Measurements from ENCODE around the gene BACH1. TPM values are rescaled to one million over a fixed set of nuclear protein-coding genes. Genes with fewer than 3 reads are reported as not detected.

Gene BACH1
- total and polyA plus RNA-seq, 11 donors, result 5.3 to 83.4 (median 36.7) TPM

DNA sequence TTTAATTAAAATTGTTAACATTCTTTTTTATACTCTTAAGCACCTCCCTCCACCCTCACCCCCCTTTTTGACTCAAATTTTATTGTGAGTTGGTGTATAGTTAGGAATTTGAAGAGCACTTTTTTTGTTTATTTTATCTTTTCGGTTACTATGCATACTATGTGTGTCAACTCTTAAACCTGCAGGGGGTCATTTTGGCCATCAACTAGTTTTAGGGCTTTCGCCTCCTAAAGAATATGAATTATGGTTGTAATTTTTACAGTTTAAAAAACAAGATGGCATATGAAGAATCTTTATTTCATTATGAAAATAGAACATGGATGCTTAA is 9.7 kb downstream of the BACH1 start:
- Histone ChIP-seq H3K9me3 (no peaks in the 10 kb centered on the region), H3K4me3 (no peak overlapping the region), H3K4me1 (peaks cover 6 to 92% (median 39%) of the 10 kb centered on the region in 12 donors), H3K27ac (no peak overlapping the region), H3K27me3 (no peaks in the 10 kb centered on the region), H3K36me3 (peaks cover 0 to 20% (median 0%) of the 10 kb centered on the region in 9 donors)
- WGBS, 4 donors, result 94 to 97% (median 96%) methylated on average over 2 of the region's 2 CpGs
- ATAC-seq (no peak), DNase-seq (no peak)
- intact Hi-C loops (cut with DNase I), result loop anchor here in 2 of 10 donors (10.0 kb wide), 2 partner anchors 134 to 234 kb away; partner anchors contain the start of gene CCT8 (in 1 of the 2)
- TF ChIP-seq, protein P1, sequence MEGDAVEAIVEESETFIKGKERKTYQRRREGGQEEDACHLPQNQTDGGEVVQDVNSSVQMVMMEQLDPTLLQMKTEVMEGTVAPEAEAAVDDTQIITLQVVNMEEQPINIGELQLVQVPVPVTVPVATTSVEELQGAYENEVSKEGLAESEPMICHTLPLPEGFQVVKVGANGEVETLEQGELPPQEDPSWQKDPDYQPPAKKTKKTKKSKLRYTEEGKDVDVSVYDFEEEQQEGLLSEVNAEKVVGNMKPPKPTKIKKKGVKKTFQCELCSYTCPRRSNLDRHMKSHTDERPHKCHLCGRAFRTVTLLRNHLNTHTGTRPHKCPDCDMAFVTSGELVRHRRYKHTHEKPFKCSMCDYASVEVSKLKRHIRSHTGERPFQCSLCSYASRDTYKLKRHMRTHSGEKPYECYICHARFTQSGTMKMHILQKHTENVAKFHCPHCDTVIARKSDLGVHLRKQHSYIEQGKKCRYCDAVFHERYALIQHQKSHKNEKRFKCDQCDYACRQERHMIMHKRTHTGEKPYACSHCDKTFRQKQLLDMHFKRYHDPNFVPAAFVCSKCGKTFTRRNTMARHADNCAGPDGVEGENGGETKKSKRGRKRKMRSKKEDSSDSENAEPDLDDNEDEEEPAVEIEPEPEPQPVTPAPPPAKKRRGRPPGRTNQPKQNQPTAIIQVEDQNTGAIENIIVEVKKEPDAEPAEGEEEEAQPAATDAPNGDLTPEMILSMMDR (IDR thresholded peaks at IDR 0.05), result no peak
- TF ChIP-seq POLR2A (IDR thresholded peaks at IDR 0.05), result no peak

DNA sequence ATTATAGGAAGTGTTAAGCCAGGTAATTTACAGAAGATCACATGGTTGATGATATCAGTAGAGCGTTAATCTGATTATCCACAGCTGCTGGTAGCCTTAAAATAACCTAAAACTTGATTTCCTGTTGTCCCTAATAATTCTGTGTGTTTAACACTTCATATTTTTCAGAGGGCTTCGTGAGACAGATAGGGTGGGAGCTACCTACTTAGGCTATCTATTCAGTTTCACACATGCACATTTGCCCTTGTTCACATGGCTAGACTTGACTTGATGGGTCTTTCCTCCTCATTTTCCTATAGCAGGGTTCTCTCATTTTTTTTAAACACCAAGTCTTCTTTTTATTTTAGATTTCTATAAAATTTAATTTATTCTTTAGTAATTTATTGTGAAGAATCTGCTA is 11.0 kb downstream of the BACH1 start:
- no peaks in the 10 kb centered on the region for H3K27me3 ChIP-seq
- peaks cover under 1 to 92% (median 41%) of the 10 kb centered on the region in 12 donors for H3K4me1 ChIP-seq
- H3K4me3 ChIP-seq, result no peak overlapping the region
- intact Hi-C loops (cut with DNase I), result loop anchor here in 2 of 10 donors (10.0 kb wide), 2 partner anchors 135 to 235 kb away; partner anchors contain the start of gene CCT8 (in 1 of the 2)
- no peak for ATAC-seq
- no peaks in the 10 kb centered on the region for H3K9me3 ChIP-seq
- WGBS, 4 donors, result 73 to 78% (median 76%) methylated on average over 2 of the region's 2 CpGs
- peaks cover 0 to 20% (median 0%) of the 10 kb centered on the region in 9 donors for H3K36me3 ChIP-seq
- no peak overlapping the region for H3K27ac ChIP-seq
- DNase-seq, result no peak
- TF ChIP-seq POLR2A (IDR thresholded peaks at IDR 0.05), result no peak
- TF ChIP-seq, protein P1 (IDR thresholded peaks at IDR 0.05), result no peak

DNA sequence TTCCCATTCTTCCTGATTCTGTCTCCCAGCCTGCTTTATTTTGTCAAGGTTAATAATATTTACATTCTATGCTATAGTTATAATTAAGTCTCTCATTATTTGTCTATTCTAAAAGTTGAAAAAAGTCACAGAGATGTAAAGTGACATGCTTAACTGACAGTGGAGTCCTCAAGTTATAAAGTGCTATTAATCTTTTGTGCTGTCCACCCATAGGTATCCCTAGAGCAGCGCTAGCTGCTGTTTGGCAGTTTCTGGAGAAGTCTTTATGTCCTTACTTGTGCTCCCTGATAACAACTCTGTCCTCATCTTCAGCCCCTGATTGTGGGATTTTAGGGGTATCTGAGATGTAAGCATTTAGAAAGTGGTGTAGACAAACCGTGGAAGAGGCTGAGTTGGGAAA is 13.1 kb downstream of the BACH1 start:
- no peaks in the 10 kb centered on the region for H3K27me3 ChIP-seq
- ATAC-seq, result no peak
- peaks cover 0 to 14% (median 0%) of the 10 kb centered on the region in 9 donors for H3K36me3 ChIP-seq
- intact Hi-C loops (cut with DNase I), result no loop called here
- H3K27ac ChIP-seq, result no peak overlapping the region
- H3K4me1 ChIP-seq, result peaks cover 0 to 94% (median 43%) of the 10 kb centered on the region in 12 donors
- 97 to 98% (median 97%) methylated on average over 2 of the region's 2 CpGs for WGBS, 4 donors
- H3K4me3 ChIP-seq, result no peak overlapping the region
- no peak for TF ChIP-seq POLR2A (IDR thresholded peaks at IDR 0.05)
- TF ChIP-seq, protein P1 (IDR thresholded peaks at IDR 0.05), result no peak
- no peaks in the 10 kb centered on the region for H3K9me3 ChIP-seq
- no peak for DNase-seq

DNA sequence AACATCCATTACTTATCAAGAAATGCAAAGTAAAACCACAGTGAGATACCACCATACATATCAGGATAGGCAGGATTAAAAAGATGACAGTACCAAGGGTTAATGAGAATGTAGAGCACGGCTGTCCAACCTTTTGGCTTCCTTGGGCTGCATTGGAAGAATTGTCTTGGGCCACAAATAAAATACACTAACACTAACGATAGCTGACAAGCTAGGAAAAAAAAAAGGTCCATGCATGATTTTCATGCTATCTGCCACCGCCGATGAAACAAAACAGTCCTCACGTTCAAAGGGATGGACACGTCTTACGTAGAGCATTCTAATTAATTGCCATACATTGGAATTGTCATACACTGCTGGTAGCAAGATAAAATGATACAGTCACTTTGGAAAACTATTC is 14.3 kb downstream of the BACH1 start:
- DNase-seq (no peak), ATAC-seq (no peak)
- peaks cover 0 to 94% (median 43%) of the 10 kb centered on the region in 12 donors for H3K4me1 ChIP-seq
- no peak overlapping the region for H3K27ac ChIP-seq
- H3K27me3 ChIP-seq, result no peaks in the 10 kb centered on the region
- no peak for TF ChIP-seq POLR2A (IDR thresholded peaks at IDR 0.05)
- TF ChIP-seq, protein P1 (IDR thresholded peaks at IDR 0.05), result no peak
- H3K9me3 ChIP-seq, result no peaks in the 10 kb centered on the region
- peaks cover 0 to 9% (median 0%) of the 10 kb centered on the region in 9 donors for H3K36me3 ChIP-seq
- intact Hi-C loops (cut with DNase I), result no loop called here
- WGBS, 4 donors, result 54 to 79% (median 65%) methylated on average over 7 of the region's 7 CpGs
- H3K4me3 ChIP-seq, result no peak overlapping the region
